HG02610 (cell line): ENCODE data around the gene CD38.
"Not testable (repeated sequence)": the region's sequence is repeated elsewhere in the genome, so short reads cannot be mapped to it uniquely, and the experiment has no call there.

ENCODE experiments used
- ATAC-seq: cut with Tn5 transposase; IDR thresholded peaks from one replicate; pipeline ENCODE4 v1.9.1; 2021; ENCODE audit warnings: mild to moderate bottlenecking, moderate library complexity; ENCODE audit not compliant: unreplicated experiment

CD38 gene

GRCh38 chr4:15861198-15861597, 83.1 kb downstream of the CD38 start:
- not testable (repeated sequence) for ATAC-seq

- no peak for ATAC-seq
Observed at GRCh38 chr4:15864651-15865566, 86.8 kb downstream of the CD38 start.

DNA sequence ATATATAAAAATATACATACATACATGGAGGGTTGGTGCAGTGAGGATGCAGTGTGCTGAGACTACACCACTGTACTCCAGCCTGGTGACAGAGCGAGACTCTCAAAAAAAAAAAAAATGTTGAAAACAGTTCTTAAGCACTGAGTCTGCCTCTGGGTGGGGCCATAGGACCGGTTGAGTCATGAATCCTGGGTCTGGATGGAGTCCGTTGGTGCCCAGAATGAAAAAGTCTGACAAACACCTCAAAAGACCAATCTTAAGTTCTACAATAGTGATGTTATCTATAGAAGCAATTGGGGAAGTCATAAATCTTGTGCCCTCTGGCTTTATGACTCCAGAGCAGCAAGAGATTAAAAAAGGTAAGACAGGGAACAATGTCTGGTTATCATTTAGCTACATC, 90.0 kb downstream of the CD38 start:
- ATAC-seq = no peak

DNA sequence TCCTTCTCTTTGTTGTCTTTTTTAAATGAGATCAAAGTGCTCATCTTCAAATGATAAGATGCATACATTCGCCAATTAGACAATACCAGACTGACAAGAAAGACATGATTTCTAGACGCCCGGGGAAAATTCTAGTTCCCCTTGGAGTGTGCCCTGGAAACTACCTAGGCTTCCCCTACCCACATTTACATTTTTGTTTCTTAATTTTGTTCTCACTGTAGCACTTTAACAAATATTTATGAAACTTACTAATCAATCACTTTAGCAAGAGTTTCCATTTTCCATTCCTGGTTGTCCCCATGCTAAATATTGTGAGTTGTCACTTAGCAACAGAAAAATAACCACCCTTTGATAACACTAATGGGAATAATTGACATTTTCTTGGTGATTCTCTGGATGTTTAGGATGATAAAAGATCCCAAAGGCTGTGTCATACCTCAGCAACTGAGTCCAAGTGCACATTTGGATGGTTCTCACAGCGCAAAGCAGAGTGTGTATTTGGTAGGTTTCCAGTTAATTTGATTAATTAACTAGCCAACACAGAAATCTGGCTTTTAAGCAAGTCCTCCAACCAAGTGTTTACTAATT, 90.8 kb downstream of the CD38 start:
- ATAC-seq = no peak

- no peak for ATAC-seq
Observed at GRCh38 chr4:15870079-15870478, 92.0 kb downstream of the CD38 start.

DNA sequence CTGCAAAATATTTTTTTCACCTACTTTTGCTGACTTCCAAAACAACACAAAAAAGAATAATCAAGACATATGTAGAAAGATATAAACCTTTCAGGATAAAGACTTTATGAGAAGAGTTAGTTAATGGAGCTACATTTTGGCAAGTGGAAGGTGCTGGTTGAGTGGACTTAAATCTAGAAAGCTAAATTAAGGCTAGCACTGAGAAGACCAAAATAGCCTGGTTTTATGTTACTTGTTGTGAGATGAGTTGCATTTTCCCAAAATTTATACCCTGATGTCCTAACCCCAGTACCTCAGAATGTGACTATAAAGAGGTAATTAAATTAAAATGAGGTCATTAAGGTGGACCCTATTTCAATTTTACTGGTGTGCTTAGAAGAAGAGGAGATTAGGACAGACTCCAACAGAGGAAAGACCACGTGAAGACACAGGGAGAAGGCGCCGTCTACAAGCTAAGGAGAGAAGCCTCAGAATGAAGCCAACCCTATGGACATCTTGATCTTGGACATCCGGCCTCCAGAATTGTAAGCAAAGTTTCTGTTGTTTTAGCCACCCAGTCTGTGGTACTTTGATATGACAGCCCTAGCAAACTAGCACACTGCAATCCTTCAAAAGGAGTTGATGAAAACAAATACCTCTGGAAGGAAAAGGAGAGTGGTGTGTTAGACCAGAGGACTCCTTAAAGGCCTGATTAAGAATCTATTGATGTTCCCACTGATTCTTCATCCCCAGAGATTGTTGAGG, 93.0 kb downstream of the CD38 start:
- ATAC-seq = no peak

- no peak for ATAC-seq
Observed at GRCh38 chr4:15873117-15873516, 95.0 kb downstream of the CD38 start.

- ATAC-seq = no peak
Observed at GRCh38 chr4:15874671-15875070, 96.5 kb downstream of the CD38 start.

GRCh38 chr4:15875663-15876460, 97.7 kb downstream of the CD38 start:
- no peak for ATAC-seq

- ATAC-seq = no peak
Observed at GRCh38 chr4:15878011-15878410, 99.9 kb downstream of the CD38 start.

DNA sequence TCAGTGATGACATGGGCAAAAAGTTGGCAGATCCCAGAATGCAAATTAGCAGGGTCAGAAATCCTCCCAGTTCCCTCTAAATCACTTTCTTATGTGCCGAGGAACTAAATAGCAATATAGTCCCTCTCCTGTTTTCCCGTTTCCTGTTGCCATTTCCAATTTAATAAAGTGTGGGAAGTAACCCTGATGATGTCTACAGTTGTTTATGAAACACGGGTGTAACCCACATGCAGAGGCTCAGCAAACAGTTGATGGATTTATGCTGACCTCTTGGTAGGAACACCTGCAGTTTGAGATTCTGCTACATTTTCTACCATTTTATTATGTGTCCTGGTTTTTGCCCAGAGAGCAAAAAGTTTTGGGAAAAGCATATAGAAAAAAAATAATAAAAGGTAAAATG, 103.7 kb downstream of the CD38 start:
- ATAC-seq = no peak

DNA sequence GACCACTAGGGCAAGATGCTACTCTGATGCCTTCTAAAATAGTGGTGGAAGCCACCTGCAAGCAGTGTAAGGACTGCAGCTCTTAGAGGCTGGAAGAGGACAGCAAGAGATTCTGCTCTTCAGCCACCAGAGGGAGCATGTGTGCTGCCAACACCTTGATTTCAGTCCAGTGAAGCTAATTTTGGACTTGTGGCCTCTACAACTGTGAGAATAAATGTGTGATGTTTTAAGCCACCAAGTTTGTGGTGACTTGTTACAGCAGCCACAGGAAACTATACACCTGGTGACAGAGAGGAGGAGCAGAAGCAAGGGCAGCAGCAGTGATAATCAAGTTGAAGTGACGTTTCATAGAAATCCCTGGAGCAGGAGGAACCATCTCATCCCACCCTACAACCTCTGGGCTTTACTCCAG, 104.6 kb downstream of the CD38 start:
- peak; percentile 93 for ATAC-seq

DNA sequence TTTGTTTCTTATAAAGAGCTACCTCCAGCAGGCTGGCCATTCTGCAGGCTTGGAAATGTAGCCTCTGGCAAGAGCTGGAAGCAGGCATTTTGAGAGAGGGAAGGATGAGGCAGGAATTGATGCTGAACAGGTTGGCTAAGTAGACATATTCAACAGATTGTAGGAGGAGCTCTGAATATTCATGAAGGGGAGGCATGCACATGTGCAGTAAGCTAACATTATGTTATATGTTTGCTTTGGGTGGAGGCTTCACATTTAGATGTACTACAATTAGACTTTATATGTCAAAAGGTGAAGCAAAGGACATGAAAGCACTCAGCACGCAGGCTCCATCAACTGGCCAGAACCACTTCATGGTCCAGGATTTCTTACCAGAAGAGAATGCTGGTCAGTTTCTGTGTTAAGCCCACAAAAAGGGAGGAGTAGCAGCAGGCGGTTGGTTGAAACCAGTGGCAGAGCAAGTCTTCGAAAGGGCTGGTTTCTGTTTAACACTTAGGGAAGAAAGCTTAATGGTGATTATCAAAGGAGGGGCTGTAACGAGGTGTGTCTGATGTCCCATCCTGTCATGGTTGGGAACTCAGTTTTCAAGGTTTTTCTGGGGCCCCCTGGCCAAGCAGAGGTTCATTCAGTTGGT, 105.6 kb downstream of the CD38 start:
- no peak for ATAC-seq

GRCh38 chr4:15884666-15885065, 106.5 kb downstream of the CD38 start:
- ATAC-seq = no peak

GRCh38 chr4:15885422-15885821, 107.3 kb downstream of the CD38 start:
- ATAC-seq = no peak

- no peak for ATAC-seq
Observed at GRCh38 chr4:15888515-15888914, 110.4 kb downstream of the CD38 start.

DNA sequence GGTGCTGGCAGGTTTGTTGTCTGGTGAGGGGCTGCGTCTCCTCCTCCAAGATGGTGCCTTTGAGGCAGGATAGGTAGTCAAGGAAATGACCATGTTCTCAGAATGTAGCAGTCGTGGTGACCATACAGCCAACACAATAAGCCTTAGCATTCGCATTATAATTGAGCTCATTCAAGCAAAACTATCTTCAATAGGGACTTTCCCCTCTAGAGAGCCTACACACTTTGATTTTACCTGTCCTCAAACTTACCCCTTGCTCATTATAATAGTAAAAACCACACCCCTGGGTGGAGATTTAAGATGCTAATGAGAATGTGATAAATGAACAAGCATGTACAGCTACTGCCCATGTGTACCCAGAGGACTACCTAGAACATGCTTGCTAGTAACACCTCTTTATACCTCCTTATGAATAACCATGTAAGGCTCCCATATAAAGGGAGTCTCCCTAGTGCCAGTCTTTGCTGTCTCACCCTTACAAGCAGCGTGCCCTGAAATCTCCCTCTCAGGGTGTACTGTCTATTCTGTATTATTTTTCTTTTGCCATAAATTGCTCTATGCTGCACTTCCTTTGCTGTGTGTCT, 112.2 kb downstream of the CD38 start:
- peak; percentile 35 for ATAC-seq

- peak; percentile 77 for ATAC-seq
Observed at GRCh38 chr4:15891312-15891711, 113.2 kb downstream of the CD38 start.

- no peak for ATAC-seq
Observed at GRCh38 chr4:15893962-15894361, 115.8 kb downstream of the CD38 start.

DNA sequence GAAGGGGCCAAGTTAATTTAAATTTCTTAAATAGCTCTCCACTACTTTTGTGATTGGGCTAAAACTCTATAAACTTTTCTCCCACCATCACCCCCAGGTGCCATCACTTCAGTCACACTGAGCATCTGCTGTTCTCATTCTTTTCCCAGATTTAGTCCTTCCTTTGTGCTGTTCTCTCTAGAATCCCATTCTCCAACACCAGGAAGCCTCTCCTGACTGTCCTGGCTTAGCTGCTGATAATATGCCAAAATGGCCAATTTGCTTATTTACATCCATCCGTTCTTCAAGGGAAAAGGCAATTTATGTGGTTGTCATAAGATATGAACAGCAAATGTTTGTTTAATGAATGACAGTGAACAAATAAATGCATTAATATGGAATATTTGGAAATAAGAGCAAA, 116.3 kb downstream of the CD38 start:
- no peak for ATAC-seq
